DND-41 (cell line): ENCODE results near the gene CEP112.

Experiments
- ATAC-seq: fragments of 200-7000 bp; cut with Tn5 transposase; 3 replicates; pipeline ENCODE4 v1.9.1; 2021; ENCODE audit warnings: low read depth; ENCODE audit not compliant: insufficient read depth
- DNase-seq: peaks from one replicate; pipeline ENCODE4 v3.0.0-alpha.2; 2020
- H2AFZ ChIP-seq: 2 replicates; pipeline ENCODE4 v1.6.0; 2012; ENCODE audit warnings: low read depth, low read length
- H3K27ac ChIP-seq: 2 replicates; pipeline ENCODE4 v1.5.1; 2012; ENCODE audit warnings: low read length, inconsistent platforms
- H3K27me3 ChIP-seq: fragments of 200-600 bp; sonication (generic); 2 replicates; pipeline ENCODE4 v1.6.0; 2012; ENCODE audit warnings: low read length, mild to moderate bottlenecking, inconsistent platforms; ENCODE audit not compliant: insufficient read depth, poor library complexity
- H3K36me3 ChIP-seq: 2 replicates; pipeline ENCODE4 v1.5.1; 2012; ENCODE audit warnings: low read length, inconsistent platforms; ENCODE audit not compliant: insufficient read depth
- H3K4me1 ChIP-seq: 2 replicates; pipeline ENCODE4 v1.5.1; 2012; ENCODE audit warnings: mild to moderate bottlenecking, low read length; ENCODE audit not compliant: insufficient read depth
- H3K4me2 ChIP-seq: 2 replicates; pipeline ENCODE4 v1.6.0; 2012; ENCODE audit warnings: mild to moderate bottlenecking, moderate library complexity, low read length, inconsistent platforms; ENCODE audit not compliant: insufficient read depth
- H3K4me3 ChIP-seq, 2 experiments: fragments of 200-600 bp in 1 of 2; shearing (Covaris generic) in 1 of 2; 2 replicates each; pipeline ENCODE4 v1.5.1; 2012 to 2016; ENCODE audit warnings: inconsistent platforms in 2 of 2, low read length in 2 of 2, mild to moderate bottlenecking in 2 of 2, low read depth in 1 of 2, moderate library complexity in 1 of 2
- H3K79me2 ChIP-seq: 2 replicates; pipeline ENCODE4 v1.6.0; 2012; ENCODE audit warnings: low read length, inconsistent platforms; ENCODE audit not compliant: insufficient read depth
- H3K9ac ChIP-seq: 2 replicates; pipeline ENCODE4 v1.6.0; 2012; ENCODE audit warnings: low read depth, mild to moderate bottlenecking, inconsistent platforms, low read length, moderate library complexity
- H3K9me3 ChIP-seq: 2 replicates; pipeline ENCODE4 v1.5.1; 2012; ENCODE audit warnings: low read length, moderate library complexity, mild to moderate bottlenecking, inconsistent platforms; ENCODE audit not compliant: insufficient read depth, severe bottlenecking
- H4K20me1 ChIP-seq: 2 replicates; pipeline ENCODE4 v1.6.0; 2012; ENCODE audit warnings: low read length; ENCODE audit not compliant: insufficient read depth
- EZH2 ChIP-seq: IDR thresholded peaks from 3 replicates; pipeline ENCODE4 v1.6.1; 2012; ENCODE audit warnings: borderline replicate concordance, low read depth, mild to moderate bottlenecking, moderate library complexity, low read length, inconsistent platforms; ENCODE audit not compliant: severe bottlenecking
- TF ChIP-seq, protein P1 (sequence below): IDR thresholded peaks from 2 replicates; pipeline ENCODE4 v1.5.1; 2012; ENCODE audit warnings: borderline replicate concordance, low read length, moderate library complexity, mild to moderate bottlenecking; ENCODE audit not compliant: poor library complexity, severe bottlenecking; ENCODE audit errors: extremely low read depth

CEP112 gene

DNA sequence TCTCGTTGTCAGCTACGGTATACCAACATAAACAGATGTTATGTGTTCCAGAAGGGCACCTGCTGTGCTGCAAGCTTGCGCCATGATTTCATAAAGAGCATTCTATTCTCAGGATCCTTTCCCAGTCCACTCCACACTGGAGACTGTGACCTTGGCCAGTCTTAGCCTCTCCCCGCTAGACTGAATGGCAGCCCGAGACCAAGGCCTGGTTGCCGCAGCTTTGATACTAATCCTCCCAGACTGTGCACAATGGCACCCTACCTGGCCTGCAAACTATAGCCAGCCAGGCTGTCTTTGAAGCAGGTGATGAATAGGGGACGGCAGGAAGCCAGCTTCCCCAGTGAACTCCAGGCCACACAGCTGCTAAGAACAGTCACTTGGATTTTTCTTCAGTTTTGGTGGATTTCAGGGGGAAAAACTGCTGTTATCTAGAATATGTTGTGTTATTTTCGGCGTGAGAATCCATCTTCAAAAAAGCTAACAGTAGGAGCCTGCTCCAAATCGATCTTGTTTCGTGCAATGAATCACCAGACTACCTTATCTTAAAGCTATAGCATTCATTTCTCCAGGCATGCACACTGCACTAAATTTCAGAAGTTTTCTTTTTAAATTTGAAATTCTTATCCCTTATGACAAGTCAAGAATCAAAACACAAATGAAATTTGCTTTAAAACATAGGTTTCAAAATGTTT is 289.0 kb downstream of the CEP112 start:
- DNase-seq (no peak), ATAC-seq (no peak)
- H3K79me2 ChIP-seq = no peaks in the 10 kb centered on the region
- no peak overlapping the region for H3K9ac ChIP-seq
- H4K20me1 ChIP-seq = no peaks in the 10 kb centered on the region
- H3K4me3 ChIP-seq = no peak overlapping the region
- TF ChIP-seq EZH2 = no peak
- TF ChIP-seq, protein P1, sequence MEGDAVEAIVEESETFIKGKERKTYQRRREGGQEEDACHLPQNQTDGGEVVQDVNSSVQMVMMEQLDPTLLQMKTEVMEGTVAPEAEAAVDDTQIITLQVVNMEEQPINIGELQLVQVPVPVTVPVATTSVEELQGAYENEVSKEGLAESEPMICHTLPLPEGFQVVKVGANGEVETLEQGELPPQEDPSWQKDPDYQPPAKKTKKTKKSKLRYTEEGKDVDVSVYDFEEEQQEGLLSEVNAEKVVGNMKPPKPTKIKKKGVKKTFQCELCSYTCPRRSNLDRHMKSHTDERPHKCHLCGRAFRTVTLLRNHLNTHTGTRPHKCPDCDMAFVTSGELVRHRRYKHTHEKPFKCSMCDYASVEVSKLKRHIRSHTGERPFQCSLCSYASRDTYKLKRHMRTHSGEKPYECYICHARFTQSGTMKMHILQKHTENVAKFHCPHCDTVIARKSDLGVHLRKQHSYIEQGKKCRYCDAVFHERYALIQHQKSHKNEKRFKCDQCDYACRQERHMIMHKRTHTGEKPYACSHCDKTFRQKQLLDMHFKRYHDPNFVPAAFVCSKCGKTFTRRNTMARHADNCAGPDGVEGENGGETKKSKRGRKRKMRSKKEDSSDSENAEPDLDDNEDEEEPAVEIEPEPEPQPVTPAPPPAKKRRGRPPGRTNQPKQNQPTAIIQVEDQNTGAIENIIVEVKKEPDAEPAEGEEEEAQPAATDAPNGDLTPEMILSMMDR = no peak
- H2AFZ ChIP-seq = no peak overlapping the region
- H3K27ac ChIP-seq = no peak overlapping the region
- H3K9me3 ChIP-seq = no peaks in the 10 kb centered on the region
- H3K36me3 ChIP-seq = no peaks in the 10 kb centered on the region
- H3K4me1 ChIP-seq = peaks cover 3% of the 10 kb centered on the region
- no peak overlapping the region for H3K4me2 ChIP-seq
- H3K27me3 ChIP-seq = no peaks in the 10 kb centered on the region

DNA sequence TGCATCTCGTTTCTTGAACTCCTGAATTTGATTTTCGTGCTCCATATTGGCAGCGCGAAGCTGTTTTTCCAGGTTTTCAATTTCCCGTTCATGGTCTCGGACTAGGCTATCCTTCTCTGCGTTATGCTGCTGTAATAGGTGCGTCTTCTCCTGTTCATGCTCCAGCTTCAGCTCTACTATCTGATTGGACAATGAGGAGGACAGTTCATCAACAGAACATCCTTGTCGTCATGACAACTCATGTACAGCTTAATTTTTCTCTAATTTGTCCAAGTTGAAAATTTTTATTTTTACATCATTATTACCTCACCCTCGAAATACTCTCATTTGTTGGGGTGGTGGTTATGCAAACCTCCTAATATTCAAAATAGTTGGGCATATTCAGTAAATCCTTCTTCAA is 289.8 kb downstream of the CEP112 start:
- Histone ChIP-seq H4K20me1 (no peaks in the 10 kb centered on the region), H3K4me3 (no peak overlapping the region), H3K36me3 (no peaks in the 10 kb centered on the region), H3K4me1 (peaks cover 3% of the 10 kb centered on the region), H3K9ac (no peak overlapping the region), H2AFZ (no peak overlapping the region), H3K27me3 (no peaks in the 10 kb centered on the region), H3K27ac (no peak overlapping the region), H3K79me2 (no peaks in the 10 kb centered on the region), H3K4me2 (no peak overlapping the region), H3K9me3 (no peaks in the 10 kb centered on the region)
- TF ChIP-seq EZH2 = no peak
- ATAC-seq (no peak), DNase-seq (no peak)

DNA sequence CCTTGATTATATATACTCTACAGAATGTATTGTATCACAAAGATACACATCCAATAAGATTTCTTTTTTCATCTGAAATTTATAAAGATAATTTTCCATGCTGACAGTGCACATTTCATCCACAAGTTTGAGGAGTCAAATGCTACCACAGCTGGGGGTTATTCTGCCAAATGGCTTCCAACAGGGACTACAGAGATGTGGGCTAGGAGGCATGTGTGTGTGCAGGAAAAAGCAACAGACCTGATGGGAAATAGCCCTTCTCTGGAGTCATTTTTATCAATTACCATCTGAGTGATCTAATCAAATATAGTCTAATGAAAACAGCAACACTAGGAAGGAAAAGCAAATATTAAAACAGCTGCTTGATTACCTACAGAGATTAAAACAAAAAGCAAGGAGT is 290.5 kb downstream of the CEP112 start:
- no peaks in the 10 kb centered on the region for H3K27me3 ChIP-seq
- no peaks in the 10 kb centered on the region for H3K9me3 ChIP-seq
- H3K4me2 ChIP-seq = no peak overlapping the region
- no peak overlapping the region for H3K4me3 ChIP-seq
- H3K79me2 ChIP-seq = no peaks in the 10 kb centered on the region
- H4K20me1 ChIP-seq = no peaks in the 10 kb centered on the region
- H2AFZ ChIP-seq = no peak overlapping the region
- TF ChIP-seq, protein P1 = no peak
- no peak for TF ChIP-seq EZH2
- DNase-seq (no peak), ATAC-seq (no peak)
- no peak overlapping the region for H3K27ac ChIP-seq
- no peak overlapping the region for H3K9ac ChIP-seq
- peaks cover 3% of the 10 kb centered on the region for H3K4me1 ChIP-seq
- H3K36me3 ChIP-seq = no peaks in the 10 kb centered on the region

DNA sequence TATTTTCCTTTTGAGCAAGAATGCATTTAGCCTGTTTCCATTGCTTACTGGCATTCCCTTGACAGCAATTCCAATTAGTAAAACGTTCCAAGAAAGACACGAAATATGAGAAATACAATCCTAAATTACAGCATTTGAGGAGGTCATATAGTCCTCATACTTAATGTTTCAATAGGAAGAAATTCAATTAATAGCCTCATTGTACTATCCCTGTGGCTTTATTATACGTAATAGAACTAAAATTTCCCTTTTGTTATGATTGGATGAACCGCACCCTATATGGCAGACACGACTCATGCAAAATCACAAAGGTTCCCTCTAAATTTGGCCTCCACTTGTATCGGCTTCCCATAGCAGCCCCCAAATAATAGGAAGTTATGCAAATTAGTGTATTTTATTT is 291.7 kb downstream of the CEP112 start:
- TF ChIP-seq, protein P1 = no peak
- no peak for TF ChIP-seq EZH2
- Histone ChIP-seq H3K27ac (no peak overlapping the region), H4K20me1 (no peaks in the 10 kb centered on the region), H2AFZ (no peak overlapping the region), H3K4me2 (no peak overlapping the region), H3K27me3 (no peaks in the 10 kb centered on the region), H3K4me3 (no peak overlapping the region), H3K9me3 (no peaks in the 10 kb centered on the region), H3K9ac (no peak overlapping the region), H3K36me3 (no peaks in the 10 kb centered on the region), H3K79me2 (no peaks in the 10 kb centered on the region), H3K4me1 (peaks cover 1% of the 10 kb centered on the region; the same call in 1 of the 2 replicates)
- DNase-seq (no peak), ATAC-seq (no peak)
